ENCODE measurements around the gene WNT1.

WNT1 gene

GRCh38 chr12:48980389-48980952, 2.3 kb downstream of the WNT1 start:
- TF ChIP-seq CTCF (IDR thresholded peaks at IDR 0.05; ENCODE audit: control insufficient read depth, extremely low read depth, insufficient read depth): no peak
- DNase-seq (ENCODE audit: low read depth): no peak
- no peak overlapping the region for H3K4me3 ChIP-seq (ENCODE audit: low read depth, low read length)

- H3K4me3 ChIP-seq (ENCODE audit: low read depth, low read length): no peak overlapping the region
- TF ChIP-seq CTCF (IDR thresholded peaks at IDR 0.05; ENCODE audit: control insufficient read depth, extremely low read depth, insufficient read depth): no peak
- DNase-seq (ENCODE audit: low read depth): no peak
Observed at GRCh38 chr12:48980953-48981756, 3.0 kb downstream of the WNT1 start.

- no peak for TF ChIP-seq CTCF (IDR thresholded peaks at IDR 0.05; ENCODE audit: control insufficient read depth, extremely low read depth, insufficient read depth)
- H3K4me3 ChIP-seq (ENCODE audit: low read depth, low read length): no peak overlapping the region
- DNase-seq (ENCODE audit: low read depth): no peak
Observed at GRCh38 chr12:48981757-48982157, 3.6 kb downstream of the WNT1 start.

- DNase-seq (ENCODE audit: low read depth): no peak
- no peak overlapping the region for H3K4me3 ChIP-seq (ENCODE audit: low read depth, low read length)
- no peak for TF ChIP-seq CTCF (IDR thresholded peaks at IDR 0.05; ENCODE audit: control insufficient read depth, extremely low read depth, insufficient read depth)
Observed at GRCh38 chr12:48982397-48983080, 4.4 kb downstream of the WNT1 start.

GRCh38 chr12:48985475-48985897, 7.4 kb downstream of the WNT1 start:
- no peak for DNase-seq (ENCODE audit: low read depth)
- TF ChIP-seq CTCF (IDR thresholded peaks at IDR 0.05; ENCODE audit: control insufficient read depth, extremely low read depth, insufficient read depth): no peak
- no peak overlapping the region for H3K4me3 ChIP-seq (ENCODE audit: low read depth, low read length)

GRCh38 chr12:48985901-48986300, 7.8 kb downstream of the WNT1 start:
- TF ChIP-seq CTCF (IDR thresholded peaks at IDR 0.05; ENCODE audit: control insufficient read depth, extremely low read depth, insufficient read depth): no peak

More at GRCh38 chr12:48985901-48986300, 7.8 kb downstream of the WNT1 start:
- DNase-seq (ENCODE audit: low read depth): no peak
- no peak overlapping the region for H3K4me3 ChIP-seq (ENCODE audit: low read depth, low read length)
